Mesothelial cell of epicardium (in vitro differentiated cells): Measurements from ENCODE around the gene UNC5A. TPM values are rescaled to one million over a fixed set of nuclear protein-coding genes. Genes with fewer than 3 reads are reported as not detected.

Experiments
- DNase-seq, 2 experiments: peaks; one replicate each; pipeline ENCODE4 v3.0.0; 2021; ENCODE audit warnings: low spot score in 2 of 2; ENCODE audit not compliant: unreplicated experiment in 2 of 2
- H3K27ac Mint-ChIP-seq: 2 replicates; pipeline ENCODE4 v1.8.0; 2021; ENCODE audit warnings: mixed read lengths
- H3K27me3 Mint-ChIP-seq: 2 replicates; pipeline ENCODE4 v1.8.0; 2021; ENCODE audit warnings: low read depth, mixed read lengths
- H3K36me3 Mint-ChIP-seq: 2 replicates; pipeline ENCODE4 v1.8.0; 2021; ENCODE audit warnings: mixed read lengths
- H3K4me1 Mint-ChIP-seq: 2 replicates; pipeline ENCODE4 v1.8.0; 2021; ENCODE audit warnings: mixed read lengths
- H3K4me3 Mint-ChIP-seq: 2 replicates; pipeline ENCODE4 v1.8.0; 2021; ENCODE audit warnings: mild to moderate bottlenecking, moderate library complexity, mixed read lengths
- H3K9me3 Mint-ChIP-seq: 2 replicates; pipeline ENCODE4 v1.8.0; 2021; ENCODE audit warnings: mixed read lengths
- CTCF ChIP-seq: fragments of 200-600 bp; sonication (generic); IDR thresholded peaks from one replicate; pipeline ENCODE4 v1.5.0; 2021; ENCODE audit warnings: antibody characterized with exemption; ENCODE audit not compliant: unreplicated experiment
- total RNA-seq: library from RNA; stranded (reverse); gene quantifications from 3 replicates; pipeline ENCODE4 v1.2.1, GENCODE V29; 2021

UNC5A gene
- total RNA-seq, 1 donor from 2014 or later = not detected

- no peak for TF ChIP-seq CTCF
- no peaks in the 10 kb centered on the region for H3K36me3 Mint-ChIP-seq
- no peaks in the 10 kb centered on the region for H3K9me3 Mint-ChIP-seq
- H3K4me1 Mint-ChIP-seq = peaks cover 2% of the 10 kb centered on the region
- DNase-seq = no peak
- peaks cover 40% of the 10 kb centered on the region for H3K27me3 Mint-ChIP-seq
- H3K27ac Mint-ChIP-seq = no peak overlapping the region
- no peak overlapping the region for H3K4me3 Mint-ChIP-seq
These were observed 65.6 kb downstream of the UNC5A start for GRCh38 chr5:176875783-176876505.

- no peak overlapping the region for H3K4me3 Mint-ChIP-seq
These were observed 66.4 kb downstream of the UNC5A start for GRCh38 chr5:176876506-176877431.

GRCh38 chr5:176877793-176878331, 67.5 kb downstream of the UNC5A start:
- no peak overlapping the region for H3K4me3 Mint-ChIP-seq
- no peaks in the 10 kb centered on the region for H3K9me3 Mint-ChIP-seq
- peaks cover 2% of the 10 kb centered on the region for H3K4me1 Mint-ChIP-seq
- H3K27ac Mint-ChIP-seq = no peak overlapping the region
- H3K27me3 Mint-ChIP-seq = peaks cover 40% of the 10 kb centered on the region
- DNase-seq = no peak
- TF ChIP-seq CTCF = no peak
- no peaks in the 10 kb centered on the region for H3K36me3 Mint-ChIP-seq

More at GRCh38 chr5:176876506-176877431, 66.4 kb downstream of the UNC5A start:
- H3K27me3 Mint-ChIP-seq = peaks cover 40% of the 10 kb centered on the region
- no peaks in the 10 kb centered on the region for H3K36me3 Mint-ChIP-seq
- no peak for DNase-seq
- H3K9me3 Mint-ChIP-seq = no peaks in the 10 kb centered on the region
- no peak overlapping the region for H3K27ac Mint-ChIP-seq
- TF ChIP-seq CTCF = no peak
- peaks cover 2% of the 10 kb centered on the region for H3K4me1 Mint-ChIP-seq

GRCh38 chr5:176878463-176878862, 68.1 kb downstream of the UNC5A start:
- Mint-ChIP-seq H3K36me3 (no peaks in the 10 kb centered on the region), H3K27ac (no peak overlapping the region), H3K9me3 (no peaks in the 10 kb centered on the region), H3K4me1 (peaks cover 2% of the 10 kb centered on the region), H3K27me3 (peaks cover 34% of the 10 kb centered on the region), H3K4me3 (no peak overlapping the region)
- TF ChIP-seq CTCF = no peak
- no peak for DNase-seq

GRCh38 chr5:176878906-176879662, 68.7 kb downstream of the UNC5A start:
- H3K27ac Mint-ChIP-seq = no peak overlapping the region
- no peak overlapping the region for H3K4me3 Mint-ChIP-seq
- no peaks in the 10 kb centered on the region for H3K36me3 Mint-ChIP-seq
- no peaks in the 10 kb centered on the region for H3K9me3 Mint-ChIP-seq
- H3K27me3 Mint-ChIP-seq = peaks cover 28% of the 10 kb centered on the region
- TF ChIP-seq CTCF = no peak
- no peaks in the 10 kb centered on the region for H3K4me1 Mint-ChIP-seq
- no peak for DNase-seq
